ENCODE measurements around the gene PRIMPOL. TPM values are rescaled to one million over a fixed set of nuclear protein-coding genes. Genes with fewer than 3 reads are reported as not detected.
"Not testable (repeated sequence)": the region's sequence is repeated elsewhere in the genome, so short reads cannot be mapped to it uniquely, and the experiment has no call there.

Gene PRIMPOL
- total and polyA plus RNA-seq, 2 donors from 2014 or later = 10.9 to 13.1 TPM

GRCh38 chr4:184612074-184612473, 37.5 kb upstream of the PRIMPOL start:
- H3K9ac ChIP-seq (ENCODE audit: low read length in 3 of 3) = no peak overlapping the region
- peaks cover 0 to 3% (median 0%) of the 10 kb centered on the region in 3 donors for H3K9me3 ChIP-seq (ENCODE audit: control insufficient read depth in 2 of 3, insufficient read depth in 1 of 3, low read length in 3 of 3)
- no peak for FAIRE-seq
- DNase-seq = no peak
- no peak for TF ChIP-seq CTCF (IDR thresholded peaks at IDR 0.05; ENCODE audit: borderline replicate concordance, extremely low read depth, insufficient read depth)
- H3K27ac ChIP-seq (ENCODE audit: low read depth in 2 of 2, low read length in 2 of 2) = no peak overlapping the region
- H3K4me1 ChIP-seq (ENCODE audit: control insufficient read depth in 2 of 3, insufficient read depth in 2 of 3, low read depth in 1 of 3, low read length in 3 of 3) = no peaks in the 10 kb centered on the region
- H3K27me3 ChIP-seq (ENCODE audit: control insufficient read depth, insufficient read depth, low read length) = no peaks in the 10 kb centered on the region
- H3K4me3 ChIP-seq (ENCODE audit: low read length in 3 of 3) = no peak overlapping the region
- intact Hi-C loops (cut with DNase I) = no loop called here
- no peaks in the 10 kb centered on the region for H3K36me3 ChIP-seq (ENCODE audit: control insufficient read depth in 2 of 3, insufficient read depth in 3 of 3, low read length in 3 of 3)

GRCh38 chr4:184613405-184613804, 36.1 kb upstream of the PRIMPOL start:
- no peak for DNase-seq
- Histone ChIP-seq H3K36me3 (ENCODE audit: control insufficient read depth in 2 of 3, insufficient read depth in 3 of 3, low read length in 3 of 3) (no peaks in the 10 kb centered on the region), H3K4me3 (ENCODE audit: low read length in 3 of 3) (no peak overlapping the region), H3K9ac (ENCODE audit: low read length in 3 of 3) (no peak overlapping the region), H3K27me3 (ENCODE audit: control insufficient read depth, insufficient read depth, low read length) (no peaks in the 10 kb centered on the region), H3K27ac (ENCODE audit: low read depth in 2 of 2, low read length in 2 of 2) (no peak overlapping the region), H3K4me1 (ENCODE audit: control insufficient read depth in 2 of 3, insufficient read depth in 2 of 3, low read depth in 1 of 3, low read length in 3 of 3) (no peaks in the 10 kb centered on the region), H3K9me3 (ENCODE audit: control insufficient read depth in 2 of 3, insufficient read depth in 1 of 3, low read length in 3 of 3) (peaks cover 0 to 3% (median 0%) of the 10 kb centered on the region in 3 donors)
- intact Hi-C loops (cut with DNase I) = no loop called here
- TF ChIP-seq CTCF (IDR thresholded peaks at IDR 0.05; ENCODE audit: borderline replicate concordance, extremely low read depth, insufficient read depth) = no peak
- no peak for FAIRE-seq

- no peak overlapping the region for H3K4me3 ChIP-seq (ENCODE audit: low read length in 3 of 3)
- DNase-seq (no peak), FAIRE-seq (no peak)
- peaks cover 0 to 3% (median 0%) of the 10 kb centered on the region in 3 donors for H3K9me3 ChIP-seq (ENCODE audit: control insufficient read depth in 2 of 3, insufficient read depth in 1 of 3, low read length in 3 of 3)
- no peak overlapping the region for H3K27ac ChIP-seq (ENCODE audit: low read depth in 2 of 2, low read length in 2 of 2)
- no peak for TF ChIP-seq CTCF (IDR thresholded peaks at IDR 0.05; ENCODE audit: borderline replicate concordance, extremely low read depth, insufficient read depth)
- H3K9ac ChIP-seq (ENCODE audit: low read length in 3 of 3) = no peak overlapping the region
- no peaks in the 10 kb centered on the region for H3K4me1 ChIP-seq (ENCODE audit: control insufficient read depth in 2 of 3, insufficient read depth in 2 of 3, low read depth in 1 of 3, low read length in 3 of 3)
- no peaks in the 10 kb centered on the region for H3K36me3 ChIP-seq (ENCODE audit: control insufficient read depth in 2 of 3, insufficient read depth in 3 of 3, low read length in 3 of 3)
- no peaks in the 10 kb centered on the region for H3K27me3 ChIP-seq (ENCODE audit: control insufficient read depth, insufficient read depth, low read length)
- intact Hi-C loops (cut with DNase I) = no loop called here
These were observed 35.0 kb upstream of the PRIMPOL start for GRCh38 chr4:184614509-184614908.

- intact Hi-C loops (cut with DNase I); H3K27me3 ChIP-seq (ENCODE audit: control insufficient read depth, insufficient read depth, low read length); H3K9ac ChIP-seq (ENCODE audit: low read length in 3 of 3); H3K4me1 ChIP-seq (ENCODE audit: control insufficient read depth in 2 of 3, insufficient read depth in 2 of 3, low read depth in 1 of 3, low read length in 3 of 3); H3K9me3 ChIP-seq (ENCODE audit: control insufficient read depth in 2 of 3, insufficient read depth in 1 of 3, low read length in 3 of 3); FAIRE-seq; H3K36me3 ChIP-seq (ENCODE audit: control insufficient read depth in 2 of 3, insufficient read depth in 3 of 3, low read length in 3 of 3); H3K27ac ChIP-seq (ENCODE audit: low read depth in 2 of 2, low read length in 2 of 2); H3K4me3 ChIP-seq (ENCODE audit: low read length in 3 of 3); DNase-seq: not testable (repeated sequence)
These were observed 33.4 kb upstream of the PRIMPOL start for GRCh38 chr4:184616168-184616567.

Measured in kidney (tissue), 14 donors.